Measurements from ENCODE around the gene C1R.

DNA sequence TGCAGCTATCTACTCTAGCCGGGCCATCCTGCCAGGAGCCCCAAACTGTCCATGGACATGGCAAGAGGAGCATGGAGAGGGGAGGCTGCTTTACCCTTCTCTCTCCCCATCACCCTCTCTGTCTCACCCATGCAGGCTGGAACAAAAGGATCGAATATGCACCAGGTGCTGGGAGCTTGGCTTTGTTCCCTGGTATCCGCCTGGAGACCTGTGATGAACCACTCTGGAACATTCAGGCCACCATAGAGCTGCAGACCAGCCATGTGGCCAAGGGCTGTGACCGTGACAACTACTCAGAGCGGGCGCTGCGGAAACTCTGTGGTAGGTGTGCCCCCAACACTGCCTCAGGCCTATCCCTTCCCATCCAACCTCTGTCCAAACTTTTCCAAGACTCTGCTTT, 43.8 kb upstream of the C1R start:
- TF ChIP-seq, protein P1, sequence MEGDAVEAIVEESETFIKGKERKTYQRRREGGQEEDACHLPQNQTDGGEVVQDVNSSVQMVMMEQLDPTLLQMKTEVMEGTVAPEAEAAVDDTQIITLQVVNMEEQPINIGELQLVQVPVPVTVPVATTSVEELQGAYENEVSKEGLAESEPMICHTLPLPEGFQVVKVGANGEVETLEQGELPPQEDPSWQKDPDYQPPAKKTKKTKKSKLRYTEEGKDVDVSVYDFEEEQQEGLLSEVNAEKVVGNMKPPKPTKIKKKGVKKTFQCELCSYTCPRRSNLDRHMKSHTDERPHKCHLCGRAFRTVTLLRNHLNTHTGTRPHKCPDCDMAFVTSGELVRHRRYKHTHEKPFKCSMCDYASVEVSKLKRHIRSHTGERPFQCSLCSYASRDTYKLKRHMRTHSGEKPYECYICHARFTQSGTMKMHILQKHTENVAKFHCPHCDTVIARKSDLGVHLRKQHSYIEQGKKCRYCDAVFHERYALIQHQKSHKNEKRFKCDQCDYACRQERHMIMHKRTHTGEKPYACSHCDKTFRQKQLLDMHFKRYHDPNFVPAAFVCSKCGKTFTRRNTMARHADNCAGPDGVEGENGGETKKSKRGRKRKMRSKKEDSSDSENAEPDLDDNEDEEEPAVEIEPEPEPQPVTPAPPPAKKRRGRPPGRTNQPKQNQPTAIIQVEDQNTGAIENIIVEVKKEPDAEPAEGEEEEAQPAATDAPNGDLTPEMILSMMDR (conservative IDR thresholded peaks at IDR 0.05; ENCODE audit: low read length) = no peak
- TF ChIP-seq EZH2phosphoT487 (IDR thresholded peaks at IDR 0.05; ENCODE audit: borderline replicate concordance, low read depth, low read length) = no peak
